ENCODE results near the gene CDC26. TPM values are rescaled to one million over a fixed set of nuclear protein-coding genes. Genes with fewer than 3 reads are reported as not detected.

The CDC26 gene
- total and polyA plus RNA-seq, 10 of the 15 experiments (the other 5 are each of a cell fraction or from before 2014, with no cell fraction given), result 28.2 to 156 (median 61.5) TPM

DNA sequence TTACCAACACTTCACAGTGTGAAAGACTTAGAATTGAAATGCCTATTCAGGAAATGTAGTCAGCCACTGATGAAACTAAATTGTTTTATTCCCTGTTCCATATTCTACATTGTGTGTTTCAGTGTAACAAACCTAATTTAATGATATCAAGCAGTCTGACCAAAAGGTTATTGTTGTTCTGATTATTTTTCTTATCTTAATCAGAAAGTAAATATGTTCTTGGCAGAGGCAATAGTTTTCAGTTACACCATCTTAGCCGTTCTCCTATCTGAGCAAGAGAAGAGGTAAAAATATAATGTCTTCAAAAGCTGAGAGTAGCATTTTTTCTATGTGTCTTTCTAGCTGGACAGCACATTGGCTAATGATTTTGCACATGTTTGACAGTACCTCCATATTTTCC is 17.1 kb downstream of the CDC26 start:
- H3K4me2 ChIP-seq (ENCODE audit: control insufficient read depth, insufficient read depth), result no peak overlapping the region
- no peaks in the 10 kb centered on the region for H3K9me3 ChIP-seq (replicated peaks; ENCODE audit: control insufficient read depth, insufficient read depth, low read length)
- ATAC-seq (no peak), FAIRE-seq (no peak), DNase-seq (ENCODE audit: low read depth, low spot score) (no peak)
- WGBS (ENCODE audit: insufficient coverage, insufficient replicate concordance, low lambda C conversion rate, missing lambda C conversion rate), result 94% methylated on average over 1 of the region's 1 CpG
- no peaks in the 10 kb centered on the region for H3K4me1 ChIP-seq (ENCODE audit: control insufficient read depth, insufficient read depth, low read length)
- no peak overlapping the region for H3K4me3 ChIP-seq
- SMC1A ChIA-PET (ENCODE audit: uncharacterized antibody, unreplicated experiment), result no interaction called here
- no peak overlapping the region for H2AFZ ChIP-seq (ENCODE audit: control insufficient read depth, low read depth, low read length)
- no peak overlapping the region for H3K9ac ChIP-seq (ENCODE audit: control insufficient read depth, insufficient read depth, low read length)
- CTCF ChIA-PET, result no interaction called here
- RAD21 ChIA-PET (ENCODE audit: unreplicated experiment), result no interaction called here
- no peak overlapping the region for H3K27ac ChIP-seq (ENCODE audit: control insufficient read depth, insufficient read depth)
- POLR2A ChIA-PET, result interaction anchor here (0.5 kb wide), 1 partner anchor 29 kb away, joined by 3 read pairs; no protein-coding TSS in a partner anchor
- peaks cover 2 to 20% of the 10 kb centered on the region in 2 experiments for H3K36me3 ChIP-seq (ENCODE audit: control insufficient read depth in 2 of 2, insufficient read depth in 2 of 2, low read length in 1 of 2)
- no peaks in the 10 kb centered on the region for H4K20me1 ChIP-seq (ENCODE audit: control insufficient read depth, insufficient read depth)
- intact Hi-C loops (cut with micrococcal nuclease; ENCODE audit: unreplicated experiment) (no loop called here), in situ Hi-C loops (cut with MboI) (no loop called here)
- BruUV-seq (replicated peaks), result no TSS peak
- H3K27me3 ChIP-seq (replicated peaks in 1 of 2; ENCODE audit: control insufficient read depth in 2 of 2, insufficient read depth in 2 of 2, low read length in 1 of 2), result no peaks in the 10 kb centered on the region
- no peaks in the 10 kb centered on the region for H3K79me2 ChIP-seq (ENCODE audit: control insufficient read depth, insufficient read depth, low read length)
- TF ChIP-seq STAT3 (IDR thresholded peaks at IDR 0.05; ENCODE audit: low read depth, low read length), result no peak
- TF ChIP-seq, protein P1, sequence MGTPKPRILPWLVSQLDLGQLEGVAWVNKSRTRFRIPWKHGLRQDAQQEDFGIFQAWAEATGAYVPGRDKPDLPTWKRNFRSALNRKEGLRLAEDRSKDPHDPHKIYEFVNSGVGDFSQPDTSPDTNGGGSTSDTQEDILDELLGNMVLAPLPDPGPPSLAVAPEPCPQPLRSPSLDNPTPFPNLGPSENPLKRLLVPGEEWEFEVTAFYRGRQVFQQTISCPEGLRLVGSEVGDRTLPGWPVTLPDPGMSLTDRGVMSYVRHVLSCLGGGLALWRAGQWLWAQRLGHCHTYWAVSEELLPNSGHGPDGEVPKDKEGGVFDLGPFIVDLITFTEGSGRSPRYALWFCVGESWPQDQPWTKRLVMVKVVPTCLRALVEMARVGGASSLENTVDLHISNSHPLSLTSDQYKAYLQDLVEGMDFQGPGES (IDR thresholded peaks at IDR 0.05), result no peak
- no peak for TF ChIP-seq ZNF274 (IDR thresholded peaks at IDR 0.05; ENCODE audit: insufficient read depth, insufficient read length)
- no peak for TF ChIP-seq RB1 (IDR thresholded peaks at IDR 0.05; ENCODE audit: borderline replicate concordance)
- TF ChIP-seq NRF1 (conservative IDR thresholded peaks at IDR 0.05; ENCODE audit: low read depth, low read length), result no peak
- no peak for TF ChIP-seq BMI1 (IDR thresholded peaks at IDR 0.05; ENCODE audit: borderline replicate concordance)
- no peak for TF ChIP-seq PML (IDR thresholded peaks at IDR 0.05; ENCODE audit: low read length)
- TF ChIP-seq KLF5 (IDR thresholded peaks at IDR 0.05; ENCODE audit: partially characterized antibody), result no peak
- no peak for TF ChIP-seq MYC (IDR thresholded peaks at IDR 0.05; ENCODE audit: insufficient read depth, insufficient read length, insufficient replicate concordance, low read length, severe bottlenecking)
- TF ChIP-seq, protein P2, sequence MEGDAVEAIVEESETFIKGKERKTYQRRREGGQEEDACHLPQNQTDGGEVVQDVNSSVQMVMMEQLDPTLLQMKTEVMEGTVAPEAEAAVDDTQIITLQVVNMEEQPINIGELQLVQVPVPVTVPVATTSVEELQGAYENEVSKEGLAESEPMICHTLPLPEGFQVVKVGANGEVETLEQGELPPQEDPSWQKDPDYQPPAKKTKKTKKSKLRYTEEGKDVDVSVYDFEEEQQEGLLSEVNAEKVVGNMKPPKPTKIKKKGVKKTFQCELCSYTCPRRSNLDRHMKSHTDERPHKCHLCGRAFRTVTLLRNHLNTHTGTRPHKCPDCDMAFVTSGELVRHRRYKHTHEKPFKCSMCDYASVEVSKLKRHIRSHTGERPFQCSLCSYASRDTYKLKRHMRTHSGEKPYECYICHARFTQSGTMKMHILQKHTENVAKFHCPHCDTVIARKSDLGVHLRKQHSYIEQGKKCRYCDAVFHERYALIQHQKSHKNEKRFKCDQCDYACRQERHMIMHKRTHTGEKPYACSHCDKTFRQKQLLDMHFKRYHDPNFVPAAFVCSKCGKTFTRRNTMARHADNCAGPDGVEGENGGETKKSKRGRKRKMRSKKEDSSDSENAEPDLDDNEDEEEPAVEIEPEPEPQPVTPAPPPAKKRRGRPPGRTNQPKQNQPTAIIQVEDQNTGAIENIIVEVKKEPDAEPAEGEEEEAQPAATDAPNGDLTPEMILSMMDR (IDR thresholded peaks at IDR 0.05 in 2 of 3, conservative IDR thresholded peaks at IDR 0.05 in 1 of 3; ENCODE audit: control insufficient read depth in 2 of 3, extremely low read depth in 1 of 3, insufficient read depth in 1 of 3, low read depth in 3 of 3, low read length in 3 of 3), result no peak
- no peak for TF ChIP-seq ASH2L (IDR thresholded peaks at IDR 0.05; ENCODE audit: borderline replicate concordance, low read depth)
- no peak for TF ChIP-seq CBFB (IDR thresholded peaks at IDR 0.05; ENCODE audit: low read depth)
- no peak for TF ChIP-seq EED (IDR thresholded peaks at IDR 0.05; ENCODE audit: low read depth)
- no peak for TF ChIP-seq CHD4 (IDR thresholded peaks at IDR 0.05)
- no peak for TF ChIP-seq ZNF592 (IDR thresholded peaks at IDR 0.05)
- TF ChIP-seq, protein P3, sequence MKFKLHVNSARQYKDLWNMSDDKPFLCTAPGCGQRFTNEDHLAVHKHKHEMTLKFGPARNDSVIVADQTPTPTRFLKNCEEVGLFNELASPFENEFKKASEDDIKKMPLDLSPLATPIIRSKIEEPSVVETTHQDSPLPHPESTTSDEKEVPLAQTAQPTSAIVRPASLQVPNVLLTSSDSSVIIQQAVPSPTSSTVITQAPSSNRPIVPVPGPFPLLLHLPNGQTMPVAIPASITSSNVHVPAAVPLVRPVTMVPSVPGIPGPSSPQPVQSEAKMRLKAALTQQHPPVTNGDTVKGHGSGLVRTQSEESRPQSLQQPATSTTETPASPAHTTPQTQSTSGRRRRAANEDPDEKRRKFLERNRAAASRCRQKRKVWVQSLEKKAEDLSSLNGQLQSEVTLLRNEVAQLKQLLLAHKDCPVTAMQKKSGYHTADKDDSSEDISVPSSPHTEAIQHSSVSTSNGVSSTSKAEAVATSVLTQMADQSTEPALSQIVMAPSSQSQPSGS (IDR thresholded peaks at IDR 0.05; ENCODE audit: low read length), result no peak
- no peak for TF ChIP-seq BACH1 (IDR thresholded peaks at IDR 0.05; ENCODE audit: borderline replicate concordance)

Data from GM12878 (cell line).